ENCODE results near the gene NPAT.
A peak's percentile ranks its signal among the peaks of the same experiment; 100 is the strongest.
"Not testable (repeated sequence)": the region's sequence is repeated elsewhere in the genome, so short reads cannot be mapped to it uniquely, and the experiment has no call there.

Gene NPAT

DNA sequence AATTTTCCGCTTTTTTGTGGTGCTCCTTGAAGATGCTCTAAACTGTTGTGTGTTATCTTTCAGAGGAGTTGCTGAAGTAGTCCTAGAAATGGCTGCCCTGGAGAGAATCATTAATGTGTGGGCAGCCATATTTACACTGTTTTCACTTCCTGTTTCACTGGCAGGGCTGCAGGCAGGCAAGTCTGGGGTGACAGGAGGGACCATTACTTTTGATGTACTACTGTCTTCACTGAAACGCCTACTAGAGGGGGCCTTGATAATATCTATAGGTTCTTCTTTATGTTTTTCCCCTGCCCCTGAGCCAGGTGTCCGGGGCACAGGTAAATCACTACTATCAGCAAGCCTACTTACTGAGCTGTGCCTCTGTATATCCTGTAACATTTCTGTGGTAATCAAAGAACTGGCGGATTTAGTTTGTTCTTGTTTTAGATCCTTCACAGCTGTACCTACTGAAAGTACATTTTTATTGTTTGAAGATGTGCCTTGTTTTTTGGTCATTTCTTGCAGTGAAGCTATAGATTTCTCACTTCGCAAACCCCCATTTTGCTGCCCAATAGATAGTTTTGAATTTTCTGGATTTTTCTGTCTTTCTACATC is 61.4 kb downstream of the NPAT start:
- DNase-seq (ENCODE audit: low read depth in 2 of 2, low spot score in 1 of 2): no peak

DNA sequence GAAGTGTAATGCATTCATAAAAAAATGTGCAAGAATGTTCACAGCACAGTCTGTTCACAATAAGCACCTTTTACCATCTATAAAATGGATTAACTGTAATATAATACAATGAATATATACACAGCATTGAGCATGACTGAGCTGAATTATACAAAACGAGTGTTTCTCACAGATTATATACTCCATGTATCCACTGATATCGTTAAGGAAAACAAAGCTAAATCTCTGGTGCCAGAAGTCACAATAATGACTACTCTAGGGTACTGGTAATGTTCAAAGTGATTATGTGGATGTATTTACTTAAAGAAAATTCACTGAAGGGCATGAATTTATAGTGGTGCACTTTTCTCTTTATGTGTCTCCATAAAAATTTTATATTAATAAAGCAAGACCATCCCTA is 67.8 kb downstream of the NPAT start:
- no peak for DNase-seq (ENCODE audit: low read depth in 2 of 2, low spot score in 1 of 2)

DNA sequence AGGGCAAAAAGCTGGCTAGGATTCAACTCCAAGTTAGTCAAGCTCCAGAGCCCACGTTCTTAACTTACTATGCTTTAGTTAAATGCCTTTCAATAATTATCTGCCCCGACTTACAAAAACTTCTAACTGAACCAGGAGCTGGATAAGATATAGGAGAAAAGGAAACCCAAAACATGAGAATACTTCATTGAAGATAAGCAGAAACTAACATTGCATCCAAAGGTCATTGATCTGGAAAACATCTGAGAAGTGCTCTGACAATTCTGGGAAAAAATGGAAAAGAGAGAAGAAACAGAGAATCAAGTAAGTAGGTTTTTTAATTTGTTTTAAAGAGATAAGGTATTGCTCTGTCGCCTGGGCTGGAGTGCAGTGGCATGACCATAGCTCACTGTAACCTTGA is 73.9 kb downstream of the NPAT start:
- DNase-seq (ENCODE audit: low read depth in 2 of 2, low spot score in 1 of 2): no peak

DNA sequence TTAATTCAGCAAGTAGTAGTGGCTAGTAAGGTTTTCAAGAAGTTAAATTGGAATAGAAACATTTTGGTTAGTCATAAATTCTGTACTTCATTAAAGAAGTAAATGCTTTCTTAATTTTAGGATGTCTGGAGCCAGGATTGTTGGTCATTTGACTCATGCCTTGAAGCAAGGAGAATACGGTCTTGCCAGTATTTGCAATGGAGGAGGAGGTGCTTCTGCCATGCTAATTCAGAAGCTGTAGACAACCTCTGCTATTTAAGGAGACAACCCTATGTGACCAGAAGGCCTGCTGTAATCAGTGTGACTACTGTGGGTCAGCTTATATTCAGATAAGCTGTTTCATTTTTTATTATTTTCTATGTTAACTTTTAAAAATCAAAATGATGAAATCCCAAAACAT is 75.3 kb downstream of the NPAT start:
- no peak for DNase-seq (ENCODE audit: low read depth in 2 of 2, low spot score in 1 of 2)

DNA sequence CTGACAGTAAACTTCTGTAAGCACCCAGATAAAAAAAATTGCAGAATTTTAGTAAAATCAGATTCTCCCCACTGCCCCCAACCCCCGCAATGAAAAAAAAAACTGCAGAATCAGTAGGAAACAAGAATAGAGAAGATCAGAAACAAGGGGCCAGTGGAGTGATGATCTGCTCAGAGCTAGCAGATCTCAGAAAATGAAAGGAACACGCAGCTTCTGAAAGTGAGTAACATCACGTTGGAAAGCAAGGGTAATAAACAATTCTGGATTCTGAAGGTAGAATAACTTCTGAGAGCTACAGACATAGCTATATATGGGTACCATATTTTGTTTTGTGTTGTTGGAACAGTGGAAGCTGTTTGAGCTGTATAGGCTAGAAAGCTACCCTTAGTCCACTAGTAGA is 77.8 kb downstream of the NPAT start:
- no peak for DNase-seq (ENCODE audit: low read depth in 2 of 2, low spot score in 1 of 2)

DNA sequence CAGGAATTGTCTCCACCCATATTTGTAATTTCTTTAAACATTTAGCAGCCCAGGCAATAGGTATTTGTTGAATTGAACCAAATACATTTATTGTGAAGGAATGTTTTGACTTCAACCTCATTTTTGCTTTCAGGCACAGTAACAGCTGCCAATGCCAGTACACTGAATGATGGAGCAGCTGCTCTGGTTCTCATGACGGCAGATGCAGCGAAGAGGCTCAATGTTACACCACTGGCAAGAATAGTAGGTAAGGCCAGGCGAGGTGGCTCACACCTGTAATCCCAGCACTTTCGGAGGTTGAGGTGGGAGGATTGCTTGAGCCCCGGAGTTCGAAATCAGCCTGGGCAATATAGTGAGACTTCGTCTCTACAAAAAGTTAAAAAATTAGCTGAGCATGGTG is 80.1 kb downstream of the NPAT start:
- no peak for DNase-seq (ENCODE audit: low read depth in 2 of 2, low spot score in 1 of 2)

DNA sequence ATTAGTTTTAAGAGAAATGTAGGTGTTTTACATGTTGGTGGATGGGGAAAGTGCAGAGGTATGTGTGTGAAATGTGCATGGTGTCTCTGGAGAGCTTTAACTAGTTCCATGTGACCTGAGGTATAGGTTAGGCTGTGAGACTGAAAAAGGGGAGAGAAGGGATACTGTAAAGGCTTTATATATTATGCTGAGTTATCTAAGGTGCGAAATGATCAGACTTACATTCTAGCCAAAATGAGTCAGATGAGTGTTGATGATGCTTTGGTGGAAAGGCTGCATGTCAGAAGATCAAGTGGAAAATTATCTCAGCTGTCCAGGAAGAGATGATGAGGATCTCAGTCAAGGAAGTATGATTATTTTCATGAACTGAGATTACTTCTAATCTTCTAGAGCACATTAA is 85.2 kb downstream of the NPAT start:
- DNase-seq (ENCODE audit: low read depth in 2 of 2, low spot score in 1 of 2): no peak

DNA sequence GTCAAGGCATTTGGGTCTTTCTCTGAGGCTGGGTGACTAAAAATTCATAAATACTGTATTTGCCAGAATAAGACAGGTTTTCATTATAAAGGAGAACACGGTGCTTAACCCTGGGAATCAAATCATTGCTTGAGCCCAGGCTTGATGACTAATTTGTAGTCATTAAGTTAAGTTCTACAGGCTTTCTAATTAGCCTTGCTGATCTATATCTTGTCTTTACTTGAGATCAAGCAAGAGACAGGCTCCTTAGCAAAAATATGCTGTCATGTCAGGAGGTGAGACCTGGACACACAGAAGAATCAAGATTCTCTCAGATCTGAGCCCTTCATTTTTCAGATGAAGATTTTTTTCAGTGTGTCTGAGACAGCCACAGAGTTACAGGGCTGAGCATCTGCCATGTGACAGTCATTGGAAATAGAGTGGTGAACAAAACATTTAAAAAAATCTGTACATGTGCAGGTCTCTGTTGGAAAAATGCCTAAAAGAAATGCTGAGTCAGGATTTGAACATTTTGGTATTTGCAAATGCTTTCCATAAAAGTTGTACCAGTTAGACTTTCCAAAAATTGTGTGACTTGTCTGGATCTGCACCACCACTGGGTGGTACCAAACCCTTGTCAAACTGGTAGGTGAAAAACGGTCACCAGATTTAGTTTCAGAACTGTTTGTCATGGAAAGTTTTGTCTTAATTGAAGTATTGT is 86.4 kb downstream of the NPAT start:
- DNase-seq (ENCODE audit: low read depth in 2 of 2, low spot score in 1 of 2): no peak

DNA sequence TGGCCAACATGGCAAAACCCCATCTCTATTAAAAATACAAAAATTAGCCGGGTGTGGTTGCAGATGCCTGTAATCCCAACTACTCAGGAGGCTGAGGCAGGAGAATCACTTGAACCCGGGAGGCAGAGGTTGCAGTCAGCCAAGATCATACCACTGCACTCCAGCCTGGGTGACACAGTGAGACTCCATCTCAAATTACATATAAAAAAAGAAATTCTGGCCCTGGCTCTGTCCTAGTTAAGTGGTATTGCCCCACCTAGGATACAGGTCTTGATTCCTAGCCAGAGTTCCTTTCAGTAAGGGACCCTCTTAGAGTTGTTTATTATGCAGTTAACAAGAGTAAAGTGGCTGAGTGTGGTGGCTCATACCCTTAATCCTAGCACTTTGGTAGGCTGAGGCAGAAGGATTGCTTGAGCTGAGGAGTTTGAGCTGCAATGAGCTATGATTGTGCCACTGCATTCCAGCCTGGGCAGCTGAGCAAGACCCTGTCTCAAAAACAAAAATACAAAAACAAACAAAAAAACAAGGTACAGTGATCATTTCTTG is 89.4 kb downstream of the NPAT start:
- not testable (repeated sequence) for DNase-seq (ENCODE audit: low read depth in 2 of 2, low spot score in 1 of 2)

DNA sequence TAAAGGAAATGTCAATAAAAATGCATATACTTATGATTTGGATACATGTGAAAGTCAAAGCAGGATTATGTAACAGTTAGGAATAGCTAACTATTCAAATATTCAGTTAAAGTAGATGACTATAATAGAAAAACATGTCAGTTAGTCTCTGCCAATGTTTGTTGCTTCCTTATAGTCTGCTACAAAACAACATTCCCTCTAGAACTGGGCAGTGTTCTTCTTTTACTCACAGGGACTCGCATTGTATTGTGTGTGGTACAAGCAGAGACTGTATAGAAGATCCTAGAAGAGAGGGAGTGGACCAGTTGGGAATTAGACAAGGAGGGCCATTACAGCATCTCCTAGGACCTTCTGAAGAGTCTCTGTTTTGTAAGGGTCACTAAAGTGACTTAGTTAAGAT is 90.4 kb downstream of the NPAT start:
- DNase-seq (ENCODE audit: low read depth in 2 of 2, low spot score in 1 of 2): no peak

DNA sequence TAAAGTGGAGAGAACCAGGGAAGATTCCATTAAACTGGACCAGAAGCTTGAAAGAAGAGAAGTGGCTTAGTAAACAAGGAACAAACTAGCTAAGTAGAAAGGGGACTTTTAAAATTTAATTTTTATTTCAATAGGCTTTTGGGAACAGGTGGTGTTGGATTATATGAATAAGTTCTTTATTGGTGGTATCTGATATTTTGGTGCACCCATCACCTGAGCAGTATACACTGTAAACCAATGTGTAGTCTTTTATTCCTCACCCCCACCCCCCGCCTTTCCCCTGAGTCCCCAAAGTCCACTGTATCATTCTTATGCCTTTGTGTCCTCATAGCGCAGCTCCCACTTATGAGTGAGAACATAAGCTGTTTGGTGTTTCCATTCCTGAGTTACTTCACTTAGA is 93.7 kb downstream of the NPAT start:
- no peak for DNase-seq (ENCODE audit: low read depth in 2 of 2, low spot score in 1 of 2)

DNA sequence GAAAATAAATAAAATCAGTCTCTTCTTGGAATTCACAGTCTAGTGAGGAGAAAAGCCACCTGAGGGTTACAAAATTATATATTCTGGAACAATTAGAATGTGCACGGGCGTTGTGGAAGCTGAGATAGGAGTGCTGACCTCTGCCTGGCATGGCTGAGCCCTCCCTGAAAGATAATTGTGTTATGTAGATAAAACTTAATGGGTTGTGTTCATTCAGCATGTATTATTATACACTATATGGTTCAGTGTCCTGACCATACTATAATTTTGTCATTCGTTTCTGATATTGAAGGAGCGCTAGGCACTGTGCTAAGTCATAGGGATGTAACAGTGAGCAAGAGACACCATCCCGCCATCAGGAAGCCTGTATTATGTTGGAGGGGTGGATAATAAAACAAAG is 97.3 kb downstream of the NPAT start:
- DNase-seq (ENCODE audit: low read depth in 2 of 2, low spot score in 1 of 2): no peak

DNA sequence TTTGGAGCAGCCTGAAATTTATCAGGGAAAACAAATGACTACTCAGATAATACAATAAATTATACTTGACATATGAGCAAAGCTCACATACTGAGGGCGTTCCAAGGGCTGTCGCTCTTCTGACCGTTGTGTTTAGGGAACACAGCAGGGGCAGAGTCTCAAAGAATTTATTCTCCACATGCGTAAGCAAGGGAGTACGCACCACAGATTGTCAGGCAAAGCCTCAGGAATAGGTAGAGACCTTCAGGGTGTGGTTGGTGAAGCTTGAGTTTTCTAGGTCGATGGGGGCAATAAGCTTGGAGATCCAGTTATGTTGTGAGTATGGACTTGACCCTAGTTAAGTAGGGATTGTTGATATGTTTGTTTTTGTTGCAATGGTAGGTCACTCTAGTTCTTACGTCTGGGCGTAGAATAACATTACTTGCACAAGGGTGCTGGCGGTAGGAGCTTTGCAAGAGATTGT is 100.2 kb downstream of the NPAT start:
- no peak for DNase-seq (ENCODE audit: low read depth in 2 of 2, low spot score in 1 of 2)

DNA sequence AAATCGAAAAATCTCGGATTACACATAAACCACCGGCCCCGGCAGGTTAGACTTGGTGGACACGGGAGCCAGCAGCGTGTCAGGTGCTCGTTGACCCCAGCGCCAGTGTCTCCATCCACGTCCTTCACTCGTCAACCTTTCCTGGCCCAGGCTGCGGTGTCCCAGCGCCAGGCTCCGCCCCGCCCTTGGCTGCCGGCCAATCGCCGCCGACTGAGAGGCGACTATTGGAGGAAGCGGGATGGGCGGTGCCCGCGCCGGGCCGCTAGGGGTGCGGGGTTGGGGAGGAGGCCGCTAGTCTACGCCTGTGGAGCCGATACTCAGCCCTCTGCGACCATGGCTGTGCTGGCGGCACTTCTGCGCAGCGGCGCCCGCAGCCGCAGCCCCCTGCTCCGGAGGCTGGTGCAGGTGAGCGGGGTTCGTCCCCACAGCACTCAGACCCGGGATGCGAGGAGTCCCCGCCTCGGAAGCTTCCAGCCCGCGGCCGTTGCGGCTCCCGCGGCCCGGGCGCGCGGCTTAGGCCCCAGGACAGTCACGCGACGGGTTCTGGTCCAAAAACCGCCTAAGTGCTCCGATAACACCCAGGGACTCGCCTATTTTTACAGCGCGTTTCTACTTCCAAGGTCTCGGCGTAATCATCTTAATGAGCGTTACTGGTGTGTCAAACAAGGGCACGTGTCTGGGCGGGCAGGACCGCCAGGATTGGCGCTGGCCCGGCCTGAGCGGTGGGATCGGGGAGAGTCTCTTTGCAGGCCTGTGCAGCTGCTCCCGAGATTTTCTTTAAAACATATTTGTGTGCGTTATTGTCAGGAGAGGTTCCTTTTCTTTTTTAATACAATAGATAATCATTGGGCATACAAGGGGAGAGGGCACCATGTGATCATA is 100.9 kb downstream of the NPAT start, which contains the start of gene ACAT1:
Gene ACAT1 (plus strand): TSS at position 294 of the 882 bp plus-strand sequence. CDS start 40 bp downstream, at position 334.
- DNase-seq (ENCODE audit: low read depth in 2 of 2, low spot score in 1 of 2): peak; percentile 88

DNA sequence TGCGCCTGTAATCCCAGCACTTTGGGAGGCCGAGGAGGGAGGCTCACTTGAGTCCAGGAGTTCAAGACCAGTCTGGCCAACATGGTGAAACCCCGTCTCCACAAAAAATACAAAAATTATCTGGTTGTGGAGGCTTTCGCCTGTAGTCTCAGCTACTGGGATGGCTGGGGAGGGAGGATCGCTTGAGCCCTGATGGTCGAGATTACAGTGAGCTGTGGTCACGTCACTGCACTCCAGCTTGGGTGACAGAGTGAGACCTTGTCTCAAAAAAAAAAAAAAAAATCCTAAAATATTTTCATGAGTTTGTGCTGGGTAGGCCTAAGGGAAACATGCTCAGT is 101.5 kb downstream of the NPAT start:
- DNase-seq (ENCODE audit: low read depth in 2 of 2, low spot score in 1 of 2): not testable (repeated sequence)

DNA sequence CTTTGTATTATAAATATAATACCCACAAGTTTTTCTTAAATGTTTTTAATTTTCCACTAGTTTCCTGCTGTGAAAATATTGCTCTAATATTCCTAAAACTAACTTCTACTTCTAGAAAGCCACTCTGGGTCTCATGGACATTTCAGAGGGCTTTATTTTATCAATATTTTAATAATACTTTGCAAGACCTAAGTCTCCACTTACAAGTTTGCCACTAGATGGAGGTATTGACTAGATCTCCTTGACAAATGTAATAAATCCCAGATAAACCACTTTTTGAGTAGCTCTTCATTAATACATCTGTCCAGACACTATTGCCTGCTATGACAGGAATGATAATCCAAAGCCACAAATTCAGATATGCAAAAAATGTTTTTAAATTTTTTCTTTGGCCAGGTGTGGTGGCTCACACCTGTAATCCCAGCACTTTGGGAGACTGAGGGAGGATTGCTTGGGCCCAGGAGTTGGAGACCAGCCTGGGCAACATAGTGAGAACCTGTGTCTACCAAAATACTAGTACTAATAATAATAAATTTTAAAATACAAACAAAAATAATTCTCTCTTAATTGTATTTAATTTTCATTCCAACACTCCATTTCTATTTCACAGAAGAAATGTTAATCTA is 104.6 kb downstream of the NPAT start:
- DNase-seq (ENCODE audit: low read depth in 2 of 2, low spot score in 1 of 2): no peak

DNA sequence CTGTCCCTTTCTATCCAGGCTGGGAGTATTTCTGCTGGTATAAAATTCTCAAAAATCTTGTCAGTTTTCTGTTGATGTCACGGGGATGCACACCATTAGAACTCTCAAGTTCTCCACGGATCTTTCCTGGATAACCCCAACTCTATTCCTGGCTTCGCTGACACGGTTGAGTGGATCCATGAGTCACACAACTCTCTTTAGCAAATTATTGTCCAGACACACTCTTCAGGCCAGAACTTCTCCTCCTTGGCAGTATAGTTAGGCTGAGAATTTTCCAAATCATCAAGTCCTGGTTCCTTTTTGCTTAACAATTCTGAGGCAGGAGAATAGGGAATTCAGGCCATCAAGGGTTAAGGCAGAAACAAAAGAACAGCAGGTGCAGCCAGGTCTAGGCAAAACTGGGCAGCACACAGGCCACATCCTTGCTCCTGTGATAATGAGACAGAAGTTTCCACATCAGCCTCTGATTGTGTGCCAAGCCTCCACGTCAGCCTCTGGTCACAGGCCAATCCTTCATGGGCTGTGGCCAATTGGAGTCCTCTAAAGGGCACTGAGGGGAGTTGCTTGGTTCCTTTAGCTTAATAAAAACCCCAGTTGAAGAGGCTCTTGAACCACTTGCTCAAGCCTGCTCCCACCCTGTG is 106.8 kb downstream of the NPAT start:
- DNase-seq (ENCODE audit: low read depth in 2 of 2, low spot score in 1 of 2): no peak

DNA sequence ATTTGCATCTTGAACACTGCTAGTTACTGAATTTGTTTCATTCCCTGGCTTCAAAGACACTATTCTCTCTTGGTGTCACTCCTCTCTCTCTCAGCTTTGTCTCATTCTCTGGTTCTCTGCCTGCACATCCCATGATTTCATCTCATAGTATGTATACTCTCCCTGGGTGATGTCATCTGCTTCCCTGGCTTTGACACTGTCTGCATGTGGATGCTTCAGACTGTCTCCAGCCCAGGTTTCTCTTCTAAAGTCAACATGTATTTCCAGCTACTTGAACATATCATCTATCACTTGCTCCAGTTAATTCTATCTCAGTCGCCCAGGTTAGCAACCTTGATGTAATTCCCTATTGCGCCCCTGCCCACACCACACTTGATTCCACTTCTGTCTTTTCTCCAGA is 110.4 kb downstream of the NPAT start:
- no peak for DNase-seq (ENCODE audit: low read depth in 2 of 2, low spot score in 1 of 2)

DNA sequence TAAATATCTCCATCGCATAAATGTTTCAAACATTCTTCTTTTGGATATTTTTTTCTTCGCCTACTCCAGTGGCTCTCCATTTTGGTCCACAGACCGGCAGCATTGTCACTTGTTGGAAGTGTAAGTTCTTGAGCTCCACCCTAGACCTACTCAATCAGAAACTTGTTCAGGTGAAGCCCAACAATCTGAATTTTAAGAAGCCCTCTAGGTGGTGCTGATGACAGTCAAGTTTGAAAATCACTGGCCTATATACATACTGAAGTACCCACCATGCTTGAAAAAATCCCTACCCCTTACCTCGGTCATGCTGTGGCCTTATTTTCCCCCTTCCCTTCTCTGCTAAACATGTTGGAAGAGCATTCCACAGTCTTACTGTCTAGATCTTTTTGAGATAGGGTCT is 111.3 kb downstream of the NPAT start:
- no peak for DNase-seq (ENCODE audit: low read depth in 2 of 2, low spot score in 1 of 2)
